Calu3 (cell line): ENCODE data around the gene ADAMTS17. TPM values are rescaled to one million over a fixed set of nuclear protein-coding genes. Genes with fewer than 3 reads are reported as not detected.

Source experiments
- BruUV-seq: library from RNA; stranded (reverse); fragments of 400-500 nt; replicated peaks from 2 replicates; lab custom pipeline; 2021; lab: Mats Ljungman, UMichigan
- CTCF ChIA-PET: fragments of 300-600 bp; sonication (Branson Sonifier 250); formaldehyde crosslinking; loops from one replicate; lab custom pipeline; 2022; ENCODE audit warnings: antibody characterized with exemption; lab: Charles Lee
- DNase-seq: peaks from one replicate; pipeline ENCODE4 v3.0.0; 2022
- H3K27ac Mint-ChIP-seq: one replicate; pipeline ENCODE4 v1.8.0; 2022; ENCODE audit warnings: mixed read lengths; ENCODE audit not compliant: unreplicated experiment
- H3K27me3 Mint-ChIP-seq: one replicate; pipeline ENCODE4 v1.8.0; 2022; ENCODE audit warnings: mixed read lengths; ENCODE audit not compliant: unreplicated experiment
- H3K36me3 Mint-ChIP-seq: one replicate; pipeline ENCODE4 v1.8.0; 2022; ENCODE audit warnings: mild to moderate bottlenecking, moderate library complexity, mixed read lengths; ENCODE audit not compliant: insufficient read depth, unreplicated experiment
- H3K4me1 Mint-ChIP-seq: one replicate; pipeline ENCODE4 v1.8.0; 2022; ENCODE audit warnings: mild to moderate bottlenecking, low read depth, mixed read lengths; ENCODE audit not compliant: unreplicated experiment
- H3K4me3 Mint-ChIP-seq: one replicate; pipeline ENCODE4 v1.8.0; 2022; ENCODE audit warnings: mild to moderate bottlenecking, low read depth, moderate library complexity, mixed read lengths; ENCODE audit not compliant: unreplicated experiment
- H3K9me3 Mint-ChIP-seq: one replicate; pipeline ENCODE4 v1.8.0; 2022; ENCODE audit warnings: low read depth, mixed read lengths; ENCODE audit not compliant: unreplicated experiment
- intact Hi-C: fragments of 100-400 bp; cut with micrococcal nuclease; formaldehyde crosslinking; loops from one replicate; pipeline ENCODE4 v1.10.0; 2022; ENCODE audit not compliant: unreplicated experiment
- total RNA-seq: library from RNA; stranded (reverse); gene quantifications from 2 replicates; pipeline ENCODE4 v1.2.3, GENCODE V29; 2022
- TF ChIP-seq, protein P1 (sequence below): fragments of 200-600 bp; IDR thresholded peaks from one replicate; pipeline ENCODE4 v1.8.0; 2022; ENCODE audit warnings: antibody characterized with exemption; ENCODE audit not compliant: unreplicated experiment

Gene ADAMTS17
- total RNA-seq, 1 experiment from 2014 or later, result 3.5 TPM

DNA sequence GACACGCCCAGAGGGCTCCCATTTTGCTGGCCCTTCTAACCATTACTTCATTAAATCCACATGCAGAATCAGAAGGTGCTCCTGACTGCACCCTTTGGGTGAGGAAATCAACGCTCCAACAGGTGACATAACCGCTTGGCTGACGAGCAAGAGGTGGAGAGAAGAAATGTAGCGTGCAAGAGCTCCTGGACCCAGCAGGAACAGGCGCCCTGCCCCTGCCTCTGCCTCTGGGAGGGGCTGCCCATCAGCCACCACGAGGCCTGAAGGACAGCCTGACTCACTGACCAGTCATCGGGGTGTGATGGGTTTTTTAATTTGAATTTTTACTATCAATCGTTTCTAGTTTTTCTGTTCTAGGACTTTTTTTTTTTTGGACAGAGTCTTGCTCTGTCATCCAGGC, 218.2 kb downstream of the ADAMTS17 start:
- no peak overlapping the region for H3K27ac Mint-ChIP-seq
- TF ChIP-seq, protein P1, sequence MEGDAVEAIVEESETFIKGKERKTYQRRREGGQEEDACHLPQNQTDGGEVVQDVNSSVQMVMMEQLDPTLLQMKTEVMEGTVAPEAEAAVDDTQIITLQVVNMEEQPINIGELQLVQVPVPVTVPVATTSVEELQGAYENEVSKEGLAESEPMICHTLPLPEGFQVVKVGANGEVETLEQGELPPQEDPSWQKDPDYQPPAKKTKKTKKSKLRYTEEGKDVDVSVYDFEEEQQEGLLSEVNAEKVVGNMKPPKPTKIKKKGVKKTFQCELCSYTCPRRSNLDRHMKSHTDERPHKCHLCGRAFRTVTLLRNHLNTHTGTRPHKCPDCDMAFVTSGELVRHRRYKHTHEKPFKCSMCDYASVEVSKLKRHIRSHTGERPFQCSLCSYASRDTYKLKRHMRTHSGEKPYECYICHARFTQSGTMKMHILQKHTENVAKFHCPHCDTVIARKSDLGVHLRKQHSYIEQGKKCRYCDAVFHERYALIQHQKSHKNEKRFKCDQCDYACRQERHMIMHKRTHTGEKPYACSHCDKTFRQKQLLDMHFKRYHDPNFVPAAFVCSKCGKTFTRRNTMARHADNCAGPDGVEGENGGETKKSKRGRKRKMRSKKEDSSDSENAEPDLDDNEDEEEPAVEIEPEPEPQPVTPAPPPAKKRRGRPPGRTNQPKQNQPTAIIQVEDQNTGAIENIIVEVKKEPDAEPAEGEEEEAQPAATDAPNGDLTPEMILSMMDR, result no peak
- no peaks in the 10 kb centered on the region for H3K4me1 Mint-ChIP-seq
- intact Hi-C loops, result no loop called here
- BruUV-seq, result no TSS peak
- H3K4me3 Mint-ChIP-seq, result no peak overlapping the region
- CTCF ChIA-PET, result no interaction called here
- DNase-seq, result no peak
- H3K27me3 Mint-ChIP-seq, result no peaks in the 10 kb centered on the region
- peaks cover 27% of the 10 kb centered on the region for H3K9me3 Mint-ChIP-seq
- no peaks in the 10 kb centered on the region for H3K36me3 Mint-ChIP-seq

DNA sequence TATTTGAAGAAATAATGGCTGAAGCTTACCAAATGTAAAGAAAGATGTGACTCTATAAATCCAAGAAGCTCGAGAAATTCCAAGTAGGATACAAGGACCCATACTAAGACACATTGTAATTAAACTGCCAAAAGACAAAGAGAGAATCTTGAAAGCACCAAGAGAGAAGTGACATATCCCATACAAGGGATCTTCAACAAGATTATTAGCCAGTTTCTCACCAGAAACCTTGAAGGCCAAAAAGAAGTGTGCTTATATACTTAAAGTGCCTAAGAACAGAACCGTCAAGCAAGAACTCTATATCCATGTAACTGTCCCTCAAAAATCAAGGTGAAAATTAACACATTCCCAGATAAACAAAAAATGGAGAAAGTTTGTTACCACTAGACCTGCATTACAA, 220.5 kb downstream of the ADAMTS17 start:
- TF ChIP-seq, protein P1, result no peak
- no peak for DNase-seq
- Mint-ChIP-seq H3K27me3 (no peaks in the 10 kb centered on the region), H3K4me3 (no peak overlapping the region), H3K4me1 (no peaks in the 10 kb centered on the region), H3K27ac (no peak overlapping the region), H3K36me3 (no peaks in the 10 kb centered on the region), H3K9me3 (peaks cover 26% of the 10 kb centered on the region)
- CTCF ChIA-PET, result no interaction called here
- intact Hi-C loops, result no loop called here
- BruUV-seq, result no TSS peak

DNA sequence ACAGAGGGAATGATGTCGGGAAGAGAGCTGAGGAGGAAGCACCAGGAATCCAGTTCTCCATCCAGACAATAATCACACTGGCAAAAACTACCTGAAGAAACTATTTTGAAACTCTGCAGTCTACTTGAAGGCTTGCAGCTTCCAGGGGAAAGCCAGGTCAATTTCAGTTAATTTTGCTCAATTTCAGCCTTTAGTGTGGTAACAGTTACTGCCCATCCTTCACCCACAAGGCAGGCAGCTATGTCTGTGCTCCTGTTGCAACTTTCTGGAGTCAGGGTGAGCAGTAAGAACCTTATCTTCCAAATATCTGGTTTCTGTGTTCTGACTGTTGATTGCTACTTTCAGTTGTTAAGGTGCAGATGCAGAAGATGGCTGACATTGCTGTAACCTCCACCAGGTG, 221.7 kb downstream of the ADAMTS17 start:
- intact Hi-C loops, result no loop called here
- Mint-ChIP-seq H3K36me3 (no peaks in the 10 kb centered on the region), H3K4me3 (no peak overlapping the region), H3K27ac (no peak overlapping the region), H3K27me3 (no peaks in the 10 kb centered on the region), H3K9me3 (peaks cover 19% of the 10 kb centered on the region), H3K4me1 (no peaks in the 10 kb centered on the region)
- BruUV-seq, result no TSS peak
- CTCF ChIA-PET, result no interaction called here
- TF ChIP-seq, protein P1, result no peak
- DNase-seq, result no peak

DNA sequence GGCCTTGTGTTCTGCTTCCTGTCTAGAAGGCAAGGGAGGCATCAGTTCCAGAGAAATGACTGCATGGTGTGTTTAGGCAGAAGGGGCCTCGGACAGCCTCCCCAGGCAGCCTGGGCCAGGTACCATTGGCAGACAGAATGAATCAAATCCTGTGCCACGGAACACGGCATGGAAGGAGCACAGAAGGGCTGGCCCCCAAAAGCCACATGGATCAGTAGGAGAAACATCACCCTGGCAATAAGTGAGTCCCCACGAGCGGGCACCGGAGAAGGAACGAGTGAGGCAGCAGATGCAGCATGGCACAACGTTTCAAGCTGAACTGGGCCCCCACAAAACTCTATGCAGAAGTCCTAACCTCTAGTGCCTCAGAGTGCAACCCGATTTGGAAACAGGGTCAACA, 223.2 kb downstream of the ADAMTS17 start:
- CTCF ChIA-PET, result no interaction called here
- H3K4me3 Mint-ChIP-seq, result no peak overlapping the region
- DNase-seq, result no peak
- no peak overlapping the region for H3K27ac Mint-ChIP-seq
- peaks cover 24% of the 10 kb centered on the region for H3K9me3 Mint-ChIP-seq
- TF ChIP-seq, protein P1, result no peak
- BruUV-seq, result no TSS peak
- H3K36me3 Mint-ChIP-seq, result no peaks in the 10 kb centered on the region
- intact Hi-C loops, result no loop called here
- H3K27me3 Mint-ChIP-seq, result no peaks in the 10 kb centered on the region
- H3K4me1 Mint-ChIP-seq, result no peaks in the 10 kb centered on the region
